Cerebellar cortex (tissue), 1 donor: ENCODE measurements around the gene SCART1.
"Not testable (repeated sequence)": the region's sequence is repeated elsewhere in the genome, so short reads cannot be mapped to it uniquely, and the experiment has no call there.

Source experiments
- DNase-seq: peaks from one replicate; pipeline ENCODE4 v3.0.0-alpha.2; 2015; ENCODE audit warnings: low spot score

The SCART1 gene

GRCh38 chr10:133453516-133454203, at the start of gene SCART1:
Gene SCART1, plus strand, starts transcription at chr10:133453945. Its CDS starts 53 bp downstream, at chr10:133453998.
- DNase-seq: no peak

- no peak for DNase-seq
These were observed 48.5 kb upstream of the SCART1 start for GRCh38 chr10:133405272-133405671.

- no peak for DNase-seq
These were observed 47.8 kb upstream of the SCART1 start for GRCh38 chr10:133405844-133406527.

- DNase-seq: no peak
These were observed 42.0 kb upstream of the SCART1 start for GRCh38 chr10:133411523-133412380.

- no peak for DNase-seq
These were observed 41.4 kb upstream of the SCART1 start for GRCh38 chr10:133412381-133412711.

GRCh38 chr10:133414401-133414800, 39.3 kb upstream of the SCART1 start:
- not testable (repeated sequence) for DNase-seq

- no peak for DNase-seq
These were observed 38.0 kb upstream of the SCART1 start for GRCh38 chr10:133415752-133416151.

GRCh38 chr10:133418289-133418993, 35.3 kb upstream of the SCART1 start:
- no peak for DNase-seq

- no peak for DNase-seq
These were observed 34.4 kb upstream of the SCART1 start for GRCh38 chr10:133419211-133419950.

GRCh38 chr10:133420028-133420427, 33.7 kb upstream of the SCART1 start:
- DNase-seq: no peak

- DNase-seq: no peak
These were observed 33.2 kb upstream of the SCART1 start for GRCh38 chr10:133420579-133420978.

- DNase-seq: no peak
These were observed 32.2 kb upstream of the SCART1 start for GRCh38 chr10:133421336-133422222.

GRCh38 chr10:133422223-133422806, 31.4 kb upstream of the SCART1 start:
- DNase-seq: no peak

- no peak for DNase-seq
These were observed 30.7 kb upstream of the SCART1 start for GRCh38 chr10:133422807-133423771.

- not testable (repeated sequence) for DNase-seq
These were observed 29.6 kb upstream of the SCART1 start for GRCh38 chr10:133424102-133424501.

- DNase-seq: not testable (repeated sequence)
These were observed 29.1 kb upstream of the SCART1 start, which contains the start of gene SPRN for GRCh38 chr10:133424601-133425000. Gene SPRN, minus strand, starts transcription at chr10:133424625. Its CDS starts 944 bp downstream, at chr10:133423681.

GRCh38 chr10:133429571-133429970, 24.2 kb upstream of the SCART1 start:
- DNase-seq: not testable (repeated sequence)

- not testable (repeated sequence) for DNase-seq
These were observed 21.7 kb upstream of the SCART1 start for GRCh38 chr10:133431888-133432613.
